DOHH2 (cell line): ENCODE measurements around the gene SF3B2.
"Not testable (repeated sequence)": the region's sequence is repeated elsewhere in the genome, so short reads cannot be mapped to it uniquely, and the experiment has no call there.

Source experiments
- H3F3A ChIP-seq: fragments of 200-600 bp; sonication (generic), shearing (Covaris generic); 2 replicates; pipeline ENCODE4 v1.6.0; 2016; ENCODE audit warnings: antibody characterized with exemption, mild to moderate bottlenecking; ENCODE audit not compliant: control insufficient read depth, insufficient read depth
- H3K27ac ChIP-seq: fragments of 200-600 bp; sonication (generic); 2 replicates; pipeline ENCODE4 v1.5.1; 2014; ENCODE audit warnings: low read depth, mild to moderate bottlenecking, low read length, moderate library complexity
- H3K27me3 ChIP-seq: fragments of 200-600 bp; sonication (generic); 2 replicates; pipeline ENCODE4 v1.6.1; 2014; ENCODE audit warnings: mild to moderate bottlenecking, low read length, mixed read lengths; ENCODE audit not compliant: control insufficient read depth
- H3K36me3 ChIP-seq: fragments of 200-600 bp; sonication (generic); 2 replicates; pipeline ENCODE4 v1.6.1; 2014; ENCODE audit warnings: mild to moderate bottlenecking, low read length, moderate library complexity, mixed read lengths; ENCODE audit not compliant: control insufficient read depth
- H3K4me1 ChIP-seq: fragments of 200-600 bp; sonication (generic); 2 replicates; pipeline ENCODE4 v1.6.1; 2014; ENCODE audit warnings: mild to moderate bottlenecking, low read length, mixed read lengths; ENCODE audit not compliant: control insufficient read depth
- H3K4me2 ChIP-seq: fragments of 200-600 bp; sonication (generic); 2 replicates; pipeline ENCODE4 v1.6.0; 2014; ENCODE audit warnings: mild to moderate bottlenecking, low read length, moderate library complexity
- H3K4me3 ChIP-seq: fragments of 200-600 bp; sonication (generic); 2 replicates; pipeline ENCODE4 v1.5.1; 2014; ENCODE audit warnings: mild to moderate bottlenecking, low read length, mixed read lengths
- H3K79me2 ChIP-seq: fragments of 200-600 bp; sonication (generic); 2 replicates; pipeline ENCODE4 v1.6.1; 2014; ENCODE audit warnings: mild to moderate bottlenecking, low read length, mixed read lengths; ENCODE audit not compliant: control insufficient read depth
- H3K9me2 ChIP-seq: fragments of 200-600 bp; sonication (generic); replicated peaks from 2 replicates; pipeline ENCODE4 v1.6.1; 2014; ENCODE audit warnings: mild to moderate bottlenecking, low read length, mixed read lengths; ENCODE audit not compliant: control insufficient read depth
- H3K9me3 ChIP-seq: fragments of 200-600 bp; sonication (generic); 2 replicates; pipeline ENCODE4 v1.6.1; 2014; ENCODE audit warnings: antibody characterized with exemption, low read length, mixed read lengths; ENCODE audit not compliant: control insufficient read depth, insufficient read depth
- H4K20me1 ChIP-seq: fragments of 200-600 bp; sonication (generic); 2 replicates; pipeline ENCODE4 v1.6.0; 2014; ENCODE audit warnings: low read depth, mild to moderate bottlenecking, antibody characterized with exemption, low read length, moderate library complexity; ENCODE audit not compliant: control insufficient read depth, insufficient read depth
- EZH2phosphoT487 ChIP-seq: fragments of 200-600 bp; sonication (generic); IDR thresholded peaks from 2 replicates; pipeline ENCODE4 v1.6.1; 2017; ENCODE audit warnings: borderline replicate concordance, mild to moderate bottlenecking, antibody characterized with exemption, low read length, moderate library complexity, mixed read lengths
- TF ChIP-seq, protein P1 (sequence below): fragments of 200-600 bp; sonication (generic); IDR thresholded peaks from one replicate; pipeline ENCODE4 v1.5.1; 2014; ENCODE audit warnings: antibody characterized with exemption, mild to moderate bottlenecking, low read depth, low read length; ENCODE audit not compliant: poor library complexity, severe bottlenecking

SF3B2 gene

DNA sequence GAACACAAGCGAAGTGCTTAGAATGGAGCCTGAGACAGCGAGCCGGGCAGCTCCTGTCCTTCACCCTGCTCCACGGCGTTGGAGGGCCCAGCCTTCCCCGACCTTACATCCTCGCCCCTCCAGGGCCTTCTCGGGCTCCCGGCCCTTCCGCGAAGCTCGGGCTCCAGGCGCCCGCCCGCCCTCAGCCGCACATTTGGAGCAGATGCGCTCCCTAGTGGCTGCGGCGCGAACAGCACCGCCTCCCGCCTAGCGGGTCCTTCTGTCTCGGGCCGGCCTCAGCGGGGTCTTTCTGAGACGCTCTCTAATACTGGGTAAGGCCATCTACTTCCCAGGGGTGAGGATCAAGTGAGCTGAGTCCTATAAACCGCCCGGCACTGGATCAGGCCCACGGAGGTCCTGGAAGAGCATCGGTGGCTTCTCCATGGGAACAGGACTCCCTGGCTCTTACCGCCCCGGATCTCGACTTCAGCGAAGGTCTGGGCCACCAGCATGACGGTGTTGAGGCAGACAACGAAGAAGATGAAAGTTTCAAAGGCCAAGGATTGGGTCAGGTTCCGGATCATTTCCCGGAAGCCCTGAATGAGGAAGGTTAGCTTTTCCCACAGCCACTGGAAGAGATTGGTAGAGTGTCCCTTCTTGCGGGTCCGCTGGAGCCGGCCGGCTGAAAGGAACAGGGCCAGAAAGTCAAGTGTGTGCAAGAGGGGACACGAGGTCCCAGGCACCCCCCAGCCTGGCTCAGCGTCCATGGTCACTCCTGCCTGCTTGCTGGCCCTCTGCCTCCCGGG is 29.6 kb upstream of the SF3B2 start:
- H3K9me2 ChIP-seq, result no peaks in the 10 kb centered on the region
- no peak overlapping the region for H3K27ac ChIP-seq
- no peak for TF ChIP-seq EZH2phosphoT487
- TF ChIP-seq, protein P1, sequence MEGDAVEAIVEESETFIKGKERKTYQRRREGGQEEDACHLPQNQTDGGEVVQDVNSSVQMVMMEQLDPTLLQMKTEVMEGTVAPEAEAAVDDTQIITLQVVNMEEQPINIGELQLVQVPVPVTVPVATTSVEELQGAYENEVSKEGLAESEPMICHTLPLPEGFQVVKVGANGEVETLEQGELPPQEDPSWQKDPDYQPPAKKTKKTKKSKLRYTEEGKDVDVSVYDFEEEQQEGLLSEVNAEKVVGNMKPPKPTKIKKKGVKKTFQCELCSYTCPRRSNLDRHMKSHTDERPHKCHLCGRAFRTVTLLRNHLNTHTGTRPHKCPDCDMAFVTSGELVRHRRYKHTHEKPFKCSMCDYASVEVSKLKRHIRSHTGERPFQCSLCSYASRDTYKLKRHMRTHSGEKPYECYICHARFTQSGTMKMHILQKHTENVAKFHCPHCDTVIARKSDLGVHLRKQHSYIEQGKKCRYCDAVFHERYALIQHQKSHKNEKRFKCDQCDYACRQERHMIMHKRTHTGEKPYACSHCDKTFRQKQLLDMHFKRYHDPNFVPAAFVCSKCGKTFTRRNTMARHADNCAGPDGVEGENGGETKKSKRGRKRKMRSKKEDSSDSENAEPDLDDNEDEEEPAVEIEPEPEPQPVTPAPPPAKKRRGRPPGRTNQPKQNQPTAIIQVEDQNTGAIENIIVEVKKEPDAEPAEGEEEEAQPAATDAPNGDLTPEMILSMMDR, result peak; percentile 92
- H3K4me3 ChIP-seq, result no peak overlapping the region
- no peaks in the 10 kb centered on the region for H3K9me3 ChIP-seq
- no peaks in the 10 kb centered on the region for H3K36me3 ChIP-seq
- H3F3A ChIP-seq, result no peaks in the 10 kb centered on the region
- H3K79me2 ChIP-seq, result no peaks in the 10 kb centered on the region
- no peaks in the 10 kb centered on the region for H4K20me1 ChIP-seq
- H3K4me1 ChIP-seq, result peaks cover 5% of the 10 kb centered on the region; the same call in 1 of the 2 replicates
- peak overlapping the region; percentile 39 for H3K4me2 ChIP-seq
- peaks cover 3% of the 10 kb centered on the region; the same call in 1 of the 2 replicates for H3K27me3 ChIP-seq

- H3K9me2 ChIP-seq, H3K27me3 ChIP-seq, H3K9me3 ChIP-seq, H4K20me1 ChIP-seq, H3K27ac ChIP-seq, H3K79me2 ChIP-seq, H3K4me3 ChIP-seq, H3K4me2 ChIP-seq, H3K4me1 ChIP-seq, H3F3A ChIP-seq, H3K36me3 ChIP-seq: not testable (repeated sequence)
These were observed 29.1 kb upstream of the SF3B2 start for GRCh38 chr11:66023186-66023440.

DNA sequence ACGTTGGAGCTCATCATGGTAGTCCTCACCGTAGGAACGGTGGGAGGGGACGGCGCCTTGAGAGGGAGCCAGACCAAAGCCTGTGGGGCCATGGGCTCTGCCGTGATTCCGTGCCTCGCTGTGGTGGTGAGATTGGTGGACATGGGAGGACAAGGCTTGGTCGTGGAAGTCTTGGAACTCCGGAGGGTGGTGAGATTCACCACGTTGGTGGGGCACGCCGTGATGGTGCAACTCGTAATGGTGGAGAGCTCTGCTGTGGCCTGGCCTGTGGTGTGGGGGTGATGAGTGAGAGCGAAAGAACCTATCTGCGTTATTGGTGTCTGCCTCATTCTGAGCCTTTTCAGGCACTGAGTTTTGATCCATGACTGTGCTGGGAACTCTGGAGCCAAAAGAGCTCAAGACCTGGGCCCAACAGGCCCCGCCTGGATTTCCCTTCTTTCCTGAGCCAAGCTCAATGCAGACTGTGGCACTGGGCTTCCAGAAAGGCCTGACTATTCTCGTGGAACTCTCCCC is 26.1 kb upstream of the SF3B2 start, which contains the start of gene CATSPER1:
Gene CATSPER1, minus strand, starts transcription at position 463 of the 513 bp plus-strand sequence. Its CDS starts 100 bp downstream, at position 363.
- Histone ChIP-seq H3K36me3 (no peaks in the 10 kb centered on the region), H3F3A (no peaks in the 10 kb centered on the region), H3K27ac (no peak within 1 kb of the TSS), H3K27me3 (peaks cover 10% of the 10 kb centered on the region; the same call in 1 of the 2 replicates), H3K9me2 (no peaks in the 10 kb centered on the region), H3K4me1 (peaks cover 5% of the 10 kb centered on the region; the same call in 1 of the 2 replicates), H3K4me3 (no peak within 1 kb of the TSS), H4K20me1 (no peaks in the 10 kb centered on the region), H3K4me2 (no peak within 1 kb of the TSS), H3K79me2 (no peaks in the 10 kb centered on the region), H3K9me3 (no peaks in the 10 kb centered on the region)
- TF ChIP-seq EZH2phosphoT487, result no peak
- TF ChIP-seq, protein P1, result no peak

DNA sequence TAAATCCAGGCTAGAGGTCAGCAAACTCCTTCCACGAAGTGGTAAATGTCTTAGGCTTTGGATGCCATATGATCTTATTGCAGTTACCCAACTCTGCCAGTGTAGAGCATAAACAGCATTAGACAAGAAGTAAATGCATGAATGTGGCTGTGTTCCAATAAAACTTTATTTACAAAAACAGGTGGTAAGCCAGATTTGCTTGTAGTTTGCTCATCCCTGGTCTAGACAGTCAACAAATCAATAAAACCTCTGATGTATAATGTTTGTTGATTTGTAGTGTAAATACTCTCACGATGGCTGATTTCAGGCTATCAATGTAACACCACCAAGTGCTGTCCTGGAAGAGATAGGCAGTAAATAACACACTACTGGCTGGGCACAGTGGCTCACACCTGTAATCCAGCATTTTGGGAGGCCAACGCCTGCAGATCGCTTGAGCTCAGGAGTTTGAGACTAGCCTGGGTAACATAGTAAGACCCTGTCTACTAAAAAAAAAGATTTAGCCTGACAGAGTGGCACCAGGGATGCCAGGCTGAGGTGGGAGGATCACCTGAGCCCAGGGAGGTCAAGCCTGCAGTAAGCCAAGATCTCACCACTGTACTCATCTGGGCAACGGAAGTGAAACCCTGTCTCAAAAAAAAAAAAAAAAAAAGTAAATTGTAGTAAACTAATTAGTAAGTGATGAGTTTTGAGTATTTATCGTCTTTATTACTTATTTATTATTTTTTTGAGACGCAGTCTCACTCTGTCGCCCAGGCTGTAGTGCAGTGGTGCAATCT is 19.0 kb upstream of the SF3B2 start:
- H3K9me2 ChIP-seq, result no peaks in the 10 kb centered on the region

More for the DNA sequence above, 19.0 kb upstream of the SF3B2 start:
- Histone ChIP-seq H3F3A (no peaks in the 10 kb centered on the region), H3K9me3 (no peaks in the 10 kb centered on the region), H3K27ac (no peak overlapping the region), H3K4me1 (no peaks in the 10 kb centered on the region), H3K79me2 (no peaks in the 10 kb centered on the region), H3K4me3 (no peak overlapping the region), H3K36me3 (no peaks in the 10 kb centered on the region), H3K27me3 (peaks cover 6% of the 10 kb centered on the region; the same call in 1 of the 2 replicates), H3K4me2 (no peak overlapping the region), H4K20me1 (no peaks in the 10 kb centered on the region)
- TF ChIP-seq, protein P1, result no peak
- no peak for TF ChIP-seq EZH2phosphoT487
